ENCODE measurements around the gene CCDC191. TPM values are rescaled to one million over a fixed set of nuclear protein-coding genes. Genes with fewer than 3 reads are reported as not detected.

CCDC191 gene
- total and polyA plus RNA-seq, 9 of the 15 experiments (the other 6 are each of a cell fraction or from before 2014, with no cell fraction given) = 0.10 to 0.55 (median 0.22) TPM

GRCh38 chr3:114056130-114057010 is at the start of gene CCDC191, which contains the start of gene QTRT2 (continued):
- TF ChIP-seq FOXJ3 (CRISPR knock-in tag; IDR thresholded peaks at IDR 0.05) (no peak), ZNF184 (CRISPR knock-in tag; IDR thresholded peaks at IDR 0.05) (no peak), ZNF232 (CRISPR knock-in tag; IDR thresholded peaks at IDR 0.05) (no peak), ZFX (CRISPR knock-in tag; IDR thresholded peaks at IDR 0.05) (peak; percentile 43), RBFOX2 (IDR thresholded peaks at IDR 0.05; ENCODE audit: low read depth, low read length) (peak; percentile 39; the same call in 1 of the 2 replicates), JUND (IDR thresholded peaks at IDR 0.05; ENCODE audit: borderline replicate concordance, low read depth, low read length) (no peak), JUND (tag; IDR thresholded peaks at IDR 0.05; ENCODE audit: borderline replicate concordance, low read depth, low read length) (peak; percentile 51; the same call in 2 of the 3 replicates), FOXJ2 (tag; IDR thresholded peaks at IDR 0.05) (peak; percentile 95), POLR2G (IDR thresholded peaks at IDR 0.05; ENCODE audit: low read depth, low read length) (0 out of 2 replicates have a peak, but pooled peaks have one; percentile 42), ARNT (IDR thresholded peaks at IDR 0.05) (no peak), RBM15 (IDR thresholded peaks at IDR 0.05; ENCODE audit: insufficient read depth, low read length) (no peak), THRAP3 (IDR thresholded peaks at IDR 0.05; ENCODE audit: borderline replicate concordance) (no peak), SETDB1 (IDR thresholded peaks at IDR 0.05; ENCODE audit: low read length) (peak; percentile 41), ZNF23 (CRISPR knock-in tag; IDR thresholded peaks at IDR 0.05) (no peak), MYC (IDR thresholded peaks at IDR 0.05; ENCODE audit: low read depth, low read length) (peak; percentile 83), MYC (CRISPR knock-in tag; IDR thresholded peaks at IDR 0.05; ENCODE audit: borderline replicate concordance, low read depth) (no peak), EP400 (IDR thresholded peaks at IDR 0.05) (peak; percentile 90), FOSL1 (tag; conservative IDR thresholded peaks at IDR 0.05) (peak; percentile 24; the same call in 1 of the 2 replicates), CXXC5 (CRISPR knock-in tag; IDR thresholded peaks at IDR 0.05) (peak; percentile 65), SNRNP70 (optimal IDR thresholded peaks at IDR 0.05; ENCODE audit: low read depth, low read length) (no peak), EHMT2 (IDR thresholded peaks at IDR 0.05) (peak; percentile 28; the same call in 1 of the 2 replicates), RAD51 (IDR thresholded peaks at IDR 0.05; ENCODE audit: borderline replicate concordance, low read depth) (peak; percentile 19; the same call in 1 of the 2 replicates), E2F4 (CRISPR knock-in tag; IDR thresholded peaks at IDR 0.05; ENCODE audit: low read depth) (no peak; the same call in 1 of the 2 replicates), FOXK1 (CRISPR knock-in tag; IDR thresholded peaks at IDR 0.05; ENCODE audit: borderline replicate concordance) (no peak), HSF4 (CRISPR knock-in tag; IDR thresholded peaks at IDR 0.05; ENCODE audit: borderline replicate concordance) (no peak), GABPA (tag; conservative IDR thresholded peaks at IDR 0.05; ENCODE audit: low read depth) (peak; percentile 50), ZBTB9 (CRISPR knock-in tag; IDR thresholded peaks at IDR 0.05) (no peak), TGIF2 (CRISPR knock-in tag; IDR thresholded peaks at IDR 0.05) (no peak)

Measured in K562 (cell line).